Gastroesophageal sphincter (tissue), 4 donors: ENCODE measurements around the gene SLC22A16. TPM values are rescaled to one million over a fixed set of nuclear protein-coding genes. Genes with fewer than 3 reads are reported as not detected.
A peak's percentile ranks its signal among the peaks of the same experiment; 100 is the strongest.

Experiments
- ATAC-seq: fragments of 150-250 bp; one replicate; pipeline ENCODE4 v1.9.1; 2016; ENCODE audit warnings: mild to moderate bottlenecking, moderate library complexity
- H3K27ac ChIP-seq, 4 donors: fragments of 200-600 bp; sonication (generic) in 3 of 4; 1 replicate in 3 of 4; 2 replicates in 1 of 4; pipeline ENCODE4 v1.5.1; 2016 to 2019
- H3K27me3 ChIP-seq: fragments of 200-600 bp; sonication (generic); one replicate; pipeline ENCODE4 v1.5.1; 2019
- H3K36me3 ChIP-seq, 2 donors: fragments of 200-600 bp; sonication (generic); one replicate each; pipeline ENCODE4 v1.5.1; 2019; ENCODE audit warnings: control low read depth in 1 of 2
- H3K4me1 ChIP-seq, 3 donors: fragments of 200-600 bp; sonication (generic); 1 replicate in 2 of 3; 2 replicates in 1 of 3; pipeline ENCODE4 v1.5.1; 2016 to 2019; ENCODE audit warnings: control low read depth in 2 of 3
- H3K4me3 ChIP-seq, 2 donors: fragments of 200-600 bp; sonication (generic); one replicate each; pipeline ENCODE4 v1.5.1; 2019; ENCODE audit warnings: mild to moderate bottlenecking in 1 of 2, moderate library complexity in 1 of 2
- H3K9me3 ChIP-seq, 3 donors: fragments of 200-600 bp; sonication (generic); one replicate each; pipeline ENCODE4 v1.5.1; 2017 to 2019; ENCODE audit warnings: control low read depth in 2 of 3
- EP300 ChIP-seq: sonication (generic); formaldehyde crosslinking; IDR thresholded peaks from one replicate; pipeline ENCODE4 v1.6.1; 2017; ENCODE audit warnings: antibody characterized with exemption, mild to moderate bottlenecking
- POLR2A ChIP-seq, 2 donors: fragments of 450-650 bp; IDR thresholded peaks; one replicate each; pipeline ENCODE4 v1.6.1; 2017; ENCODE audit warnings: antibody characterized with exemption in 2 of 2, mild to moderate bottlenecking in 2 of 2, moderate library complexity in 1 of 2
- POLR2AphosphoS5 ChIP-seq: sonication (generic); formaldehyde crosslinking; IDR thresholded peaks from one replicate; pipeline ENCODE4 v1.6.1; 2017; ENCODE audit warnings: antibody characterized with exemption
- WGBS, 2 donors: methylation state at CpG; one replicate each; pipeline ENCODE4 v1.1.5; 2018; ENCODE audit warnings: low coverage in 1 of 2; 5-methylcytosine and 5-hydroxymethylcytosine counted together
- total RNA-seq, 4 donors: library from RNA; depleted of rRNA; stranded (reverse); fragments of >200 nt; gene quantifications; one replicate each; pipeline ENCODE4 v1.1.0, GENCODE V29; 2016
- TF ChIP-seq, protein P1 (sequence below), 4 experiments: fragments of 200-600 bp in 2 of 4; fragments of 450-650 bp in 2 of 4; sonication (generic) in 1 of 4; IDR thresholded peaks; one replicate each; pipeline ENCODE4 v1.5.1; 2017 to 2019; ENCODE audit warnings: antibody characterized with exemption in 4 of 4, mild to moderate bottlenecking in 2 of 4, moderate library complexity in 2 of 4

The SLC22A16 gene, protein sequence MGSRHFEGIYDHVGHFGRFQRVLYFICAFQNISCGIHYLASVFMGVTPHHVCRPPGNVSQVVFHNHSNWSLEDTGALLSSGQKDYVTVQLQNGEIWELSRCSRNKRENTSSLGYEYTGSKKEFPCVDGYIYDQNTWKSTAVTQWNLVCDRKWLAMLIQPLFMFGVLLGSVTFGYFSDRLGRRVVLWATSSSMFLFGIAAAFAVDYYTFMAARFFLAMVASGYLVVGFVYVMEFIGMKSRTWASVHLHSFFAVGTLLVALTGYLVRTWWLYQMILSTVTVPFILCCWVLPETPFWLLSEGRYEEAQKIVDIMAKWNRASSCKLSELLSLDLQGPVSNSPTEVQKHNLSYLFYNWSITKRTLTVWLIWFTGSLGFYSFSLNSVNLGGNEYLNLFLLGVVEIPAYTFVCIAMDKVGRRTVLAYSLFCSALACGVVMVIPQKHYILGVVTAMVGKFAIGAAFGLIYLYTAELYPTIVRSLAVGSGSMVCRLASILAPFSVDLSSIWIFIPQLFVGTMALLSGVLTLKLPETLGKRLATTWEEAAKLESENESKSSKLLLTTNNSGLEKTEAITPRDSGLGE
- 1 to 10 TPM in 2 of 4 donors, under 1 TPM in 1, not detected in 1; 0.35 to 5.4 (median 1.8) TPM for total RNA-seq

- peaks cover 0 to 4% (median 0%) of the 10 kb centered on the region in 3 donors for H3K9me3 ChIP-seq
- ATAC-seq, result peak; percentile 23
- no peak for TF ChIP-seq EP300
- TF ChIP-seq, protein P1, sequence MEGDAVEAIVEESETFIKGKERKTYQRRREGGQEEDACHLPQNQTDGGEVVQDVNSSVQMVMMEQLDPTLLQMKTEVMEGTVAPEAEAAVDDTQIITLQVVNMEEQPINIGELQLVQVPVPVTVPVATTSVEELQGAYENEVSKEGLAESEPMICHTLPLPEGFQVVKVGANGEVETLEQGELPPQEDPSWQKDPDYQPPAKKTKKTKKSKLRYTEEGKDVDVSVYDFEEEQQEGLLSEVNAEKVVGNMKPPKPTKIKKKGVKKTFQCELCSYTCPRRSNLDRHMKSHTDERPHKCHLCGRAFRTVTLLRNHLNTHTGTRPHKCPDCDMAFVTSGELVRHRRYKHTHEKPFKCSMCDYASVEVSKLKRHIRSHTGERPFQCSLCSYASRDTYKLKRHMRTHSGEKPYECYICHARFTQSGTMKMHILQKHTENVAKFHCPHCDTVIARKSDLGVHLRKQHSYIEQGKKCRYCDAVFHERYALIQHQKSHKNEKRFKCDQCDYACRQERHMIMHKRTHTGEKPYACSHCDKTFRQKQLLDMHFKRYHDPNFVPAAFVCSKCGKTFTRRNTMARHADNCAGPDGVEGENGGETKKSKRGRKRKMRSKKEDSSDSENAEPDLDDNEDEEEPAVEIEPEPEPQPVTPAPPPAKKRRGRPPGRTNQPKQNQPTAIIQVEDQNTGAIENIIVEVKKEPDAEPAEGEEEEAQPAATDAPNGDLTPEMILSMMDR (IDR thresholded peaks at IDR 0.05), result no peak
- TF ChIP-seq POLR2AphosphoS5, result no peak
- TF ChIP-seq POLR2A (IDR thresholded peaks at IDR 0.05), result no peak
- peaks cover 33% of the 10 kb centered on the region for H3K27me3 ChIP-seq
- WGBS, 2 donors, result 13% methylated on average over 3 of the region's 85 CpGs; no CpG with 5 or more reads in 1 of the 2 donors
- H3K4me3 ChIP-seq, result peak within 1 kb of the TSS; percentile 5 to 51
- H3K4me1 ChIP-seq, result peaks cover 0 to 15% (median 0%) of the 10 kb centered on the region in 3 donors
- no peaks in the 10 kb centered on the region for H3K36me3 ChIP-seq
- H3K27ac ChIP-seq, result no peak within 1 kb of the TSS
Measured at GRCh38 chr6:110476046-110476849, at the start of gene SLC22A16. SLC22A16 (minus strand) TSS chr6:110476613; CDS start chr6:110476574, 39 bp downstream.

- Histone ChIP-seq H3K27ac (no peak overlapping the region), H3K4me3 (no peak overlapping the region), H3K36me3 (no peaks in the 10 kb centered on the region), H3K27me3 (no peaks in the 10 kb centered on the region), H3K9me3 (no peaks in the 10 kb centered on the region), H3K4me1 (peaks cover 0 to 10% (median 0%) of the 10 kb centered on the region in 3 donors)
- WGBS, 2 donors, result 46 to 58% methylated on average over 4 of the region's 4 CpGs
- TF ChIP-seq POLR2A (IDR thresholded peaks at IDR 0.05), result no peak
- TF ChIP-seq, protein P1 (IDR thresholded peaks at IDR 0.05), result no peak
- TF ChIP-seq EP300, result no peak
- no peak for TF ChIP-seq POLR2AphosphoS5
- ATAC-seq, result no peak
Measured at GRCh38 chr6:110525001-110525400, 48.6 kb upstream of the SLC22A16 start.

GRCh38 chr6:110524305-110524704 is 47.9 kb upstream of the SLC22A16 start:
- Histone ChIP-seq H3K27me3 (no peaks in the 10 kb centered on the region), H3K36me3 (no peaks in the 10 kb centered on the region), H3K9me3 (no peaks in the 10 kb centered on the region), H3K4me3 (no peak overlapping the region), H3K27ac (no peak overlapping the region), H3K4me1 (peaks cover 0 to 10% (median 0%) of the 10 kb centered on the region in 3 donors)
- TF ChIP-seq, protein P1 (IDR thresholded peaks at IDR 0.05), result no peak
- TF ChIP-seq POLR2A (IDR thresholded peaks at IDR 0.05) (no peak), EP300 (no peak), POLR2AphosphoS5 (no peak)
- no peak for ATAC-seq
- WGBS, 2 donors, result 39 to 62% methylated on average over 2 of the region's 2 CpGs

- Histone ChIP-seq H3K4me3 (no peak overlapping the region), H3K4me1 (peaks cover 0 to 7% (median 0%) of the 10 kb centered on the region in 3 donors), H3K36me3 (no peaks in the 10 kb centered on the region), H3K27me3 (no peaks in the 10 kb centered on the region), H3K9me3 (no peaks in the 10 kb centered on the region), H3K27ac (no peak overlapping the region)
- TF ChIP-seq, protein P1 (IDR thresholded peaks at IDR 0.05), result no peak
- no peak for TF ChIP-seq POLR2A (IDR thresholded peaks at IDR 0.05)
- no peak for TF ChIP-seq POLR2AphosphoS5
- no peak for TF ChIP-seq EP300
- no peak for ATAC-seq
- WGBS, 2 donors, result 70 to 76% methylated on average over 3 to 4 of the region's 4 CpGs
Measured at GRCh38 chr6:110523451-110524021, 47.1 kb upstream of the SLC22A16 start.
